HG02623 (cell line): ENCODE measurements around the gene SCN3B.
A peak's percentile ranks its signal among the peaks of the same experiment; 100 is the strongest.

Experiments
- ATAC-seq: cut with Tn5 transposase; IDR thresholded peaks from one replicate; pipeline ENCODE4 v1.9.1; 2021; ENCODE audit warnings: moderate library complexity; ENCODE audit not compliant: unreplicated experiment

The SCN3B gene

DNA sequence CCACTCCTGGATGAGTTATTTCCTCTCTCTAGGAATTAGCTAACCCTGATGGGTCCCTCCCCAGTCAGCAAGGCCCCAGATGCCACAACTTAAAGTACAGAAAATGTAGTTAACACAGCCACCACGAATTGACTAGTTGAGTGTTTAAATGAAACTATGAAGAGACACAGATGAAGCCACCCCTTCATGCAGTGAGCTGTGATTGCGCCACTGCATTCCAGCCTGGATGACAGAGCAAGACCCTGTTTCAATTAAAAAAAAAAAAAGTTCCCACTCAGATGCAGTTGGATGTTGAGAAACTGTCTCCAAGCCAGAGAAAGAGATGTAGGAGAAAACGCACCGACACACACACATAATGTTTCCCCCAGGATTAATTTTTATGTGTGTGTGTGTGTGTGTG lies 53.3 kb downstream of the SCN3B start:
- no peak for ATAC-seq

DNA sequence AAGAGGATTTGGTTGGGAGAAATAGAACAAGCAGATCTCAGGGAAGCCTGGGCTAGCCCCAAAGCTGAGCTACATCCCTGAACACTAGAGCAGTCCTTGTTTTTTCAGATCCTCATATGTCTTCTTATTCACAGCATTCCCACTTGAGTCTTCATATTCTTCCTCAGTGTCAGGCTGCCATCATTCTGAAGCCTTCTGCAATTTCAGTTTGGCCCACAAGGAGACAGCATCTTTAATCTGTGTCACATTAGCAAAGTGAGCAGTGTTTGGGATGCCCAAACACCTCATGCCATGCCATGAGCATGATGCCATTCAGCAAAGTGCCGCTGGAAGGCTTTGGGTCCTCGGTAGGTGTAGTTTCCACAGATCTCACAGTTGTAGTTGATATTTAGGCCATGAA lies 56.6 kb downstream of the SCN3B start:
- no peak for ATAC-seq

DNA sequence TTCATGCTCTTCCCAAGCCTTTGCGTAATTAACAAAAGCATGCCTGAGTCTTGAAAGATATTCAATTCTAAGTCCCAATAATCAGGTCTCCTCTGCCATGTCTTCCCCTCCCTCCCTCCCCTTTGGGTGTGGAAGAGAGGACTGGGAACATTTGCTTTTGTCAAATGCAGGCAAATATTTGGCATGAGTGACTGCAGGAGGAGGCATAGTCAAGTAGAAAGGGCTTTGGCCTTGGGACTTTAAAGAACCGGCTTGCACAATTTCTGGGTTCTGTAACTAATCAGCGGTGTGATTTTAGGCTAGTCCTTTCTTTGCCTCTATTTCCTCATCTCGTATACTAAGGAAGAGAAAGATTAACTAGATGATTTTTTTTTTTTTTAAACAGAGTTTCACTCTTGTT lies 59.5 kb downstream of the SCN3B start:
- no peak for ATAC-seq

DNA sequence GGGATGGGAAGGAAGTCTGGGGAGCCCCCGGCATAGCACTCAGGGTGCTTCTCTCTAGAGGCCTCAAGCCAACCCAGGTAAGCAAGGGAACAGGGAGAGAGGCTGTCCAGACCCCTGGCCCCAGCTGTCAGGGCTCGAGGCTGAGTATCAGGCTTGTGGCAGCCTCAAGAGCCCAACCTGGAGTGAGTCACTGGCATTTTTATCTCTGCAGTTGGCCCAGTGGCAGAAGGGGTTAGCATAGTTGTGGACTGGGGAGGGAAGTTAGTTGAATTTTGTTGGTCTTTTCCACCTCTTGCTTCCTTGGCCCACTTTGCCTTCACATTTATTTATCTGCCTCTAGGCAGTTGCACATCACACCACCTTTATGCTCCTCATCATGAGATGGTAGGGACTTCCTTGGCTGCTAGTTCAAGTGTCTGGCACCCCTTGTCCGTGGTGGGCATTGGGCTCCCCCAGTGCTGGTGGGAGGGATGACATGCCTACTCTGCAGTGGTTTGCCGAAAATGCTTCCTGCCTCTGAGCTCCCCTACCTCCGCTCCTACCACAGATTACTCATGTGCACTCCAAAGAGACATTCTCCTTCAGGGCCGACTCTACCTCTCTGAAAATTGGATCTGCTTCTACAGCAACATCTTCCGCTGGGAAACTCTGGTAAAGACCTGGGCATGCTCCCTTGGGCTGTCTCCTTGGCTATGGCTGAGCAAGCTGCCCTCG lies 60.1 kb downstream of the SCN3B start:
- no peak for ATAC-seq

DNA sequence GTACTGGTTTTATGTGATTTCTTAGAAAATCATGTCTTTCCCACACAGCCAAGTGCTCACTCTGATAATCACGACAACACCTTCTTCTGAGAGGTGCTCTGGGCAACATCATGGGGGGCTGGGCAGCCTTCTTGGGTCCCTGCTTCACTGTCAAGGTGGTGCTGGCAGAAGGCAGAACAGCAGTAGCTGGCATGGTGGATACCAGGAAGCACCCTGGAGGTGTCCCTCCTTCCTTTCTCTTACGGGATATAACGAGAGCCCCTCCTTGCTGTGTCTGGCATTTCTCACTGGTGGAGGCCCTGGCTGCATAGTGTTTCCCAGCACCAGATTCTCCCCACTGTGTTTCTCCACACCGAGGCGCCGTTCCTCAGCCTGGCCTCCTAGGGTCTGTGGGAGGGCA lies 60.9 kb downstream of the SCN3B start:
- ATAC-seq: no peak

DNA sequence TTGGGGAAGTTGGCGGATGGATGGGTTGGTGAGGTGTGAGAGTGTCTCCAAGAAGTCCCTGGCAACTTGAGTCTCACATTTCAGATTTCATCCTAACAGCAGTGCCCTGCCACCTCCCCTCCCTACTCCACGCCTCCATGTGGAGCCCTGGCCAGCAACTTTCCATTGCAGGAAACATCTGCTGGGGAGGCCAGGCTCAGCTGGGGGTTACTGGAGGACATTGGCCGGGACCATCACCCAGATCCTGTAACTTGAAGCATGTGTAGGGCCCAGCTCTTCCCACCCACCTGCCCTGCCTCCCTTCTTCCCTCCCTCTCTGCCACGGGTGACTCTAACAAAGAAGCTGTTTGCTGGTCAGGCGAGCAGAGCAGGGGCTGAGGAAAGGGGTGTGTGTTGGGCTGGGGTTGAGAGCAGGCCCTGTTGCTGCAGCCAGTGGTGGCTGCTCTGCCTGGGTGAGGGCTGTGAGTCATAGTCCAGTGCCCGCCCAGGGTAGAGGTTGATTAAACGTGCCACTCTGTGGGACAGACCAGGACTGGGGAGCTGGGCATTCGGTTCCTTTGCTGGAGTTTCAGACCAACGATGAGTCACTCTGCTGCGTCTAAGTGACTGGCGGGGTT lies 64.0 kb downstream of the SCN3B start:
- no peak for ATAC-seq

DNA sequence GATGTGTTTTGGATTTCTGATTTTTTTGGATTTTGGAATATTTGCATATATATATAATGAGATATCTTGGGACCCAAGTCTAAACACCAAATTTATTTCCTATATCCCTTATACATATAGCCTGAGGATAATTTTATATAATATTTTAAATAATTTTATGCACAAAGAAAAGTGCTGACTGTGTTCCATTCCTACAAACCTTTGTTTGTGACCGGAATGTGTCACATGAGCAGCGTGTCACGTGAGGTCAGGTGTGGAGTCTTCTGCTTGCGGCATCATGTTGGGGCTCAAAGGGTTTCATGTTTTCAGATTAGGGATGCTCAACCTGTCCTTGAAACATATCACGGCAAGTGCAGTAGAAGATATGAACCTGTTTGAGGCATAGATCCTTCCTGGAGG lies 65.6 kb downstream of the SCN3B start:
- no peak for ATAC-seq

DNA sequence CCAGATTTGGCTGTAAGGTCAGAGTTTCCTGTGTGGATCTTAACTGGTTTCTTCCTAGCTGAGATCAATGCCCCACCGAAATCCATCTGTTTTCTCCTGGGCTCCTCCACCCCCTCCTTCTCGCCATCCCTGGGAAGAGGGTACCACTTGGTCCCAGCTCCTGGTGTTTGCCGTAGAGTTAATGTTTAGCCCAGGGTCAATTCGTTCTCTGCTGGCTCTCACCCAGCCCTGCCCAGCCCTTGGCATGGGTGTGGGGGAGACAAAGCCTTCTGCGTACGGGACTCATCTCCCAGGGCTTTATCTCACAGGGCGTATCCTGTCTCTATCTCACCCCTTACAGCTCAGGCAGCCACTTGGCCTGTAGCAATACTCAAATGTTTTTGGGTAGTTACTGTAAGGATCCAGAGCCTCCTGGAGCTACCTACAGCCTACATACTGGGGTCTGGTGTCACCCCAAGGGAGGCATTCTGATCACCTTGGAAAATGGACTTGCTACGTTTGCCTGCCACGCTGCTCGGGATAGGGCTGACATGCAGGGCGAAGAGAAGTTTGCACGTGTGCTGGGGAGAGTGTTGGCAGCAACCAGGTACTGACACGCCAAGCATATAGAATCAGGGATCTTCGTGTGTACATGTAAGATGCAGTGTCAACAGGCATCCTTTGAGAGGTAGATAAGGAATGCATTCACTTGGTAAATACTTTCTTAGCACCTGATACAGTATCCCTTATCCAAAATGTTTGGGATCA lies 66.1 kb downstream of the SCN3B start:
- ATAC-seq: no peak

DNA sequence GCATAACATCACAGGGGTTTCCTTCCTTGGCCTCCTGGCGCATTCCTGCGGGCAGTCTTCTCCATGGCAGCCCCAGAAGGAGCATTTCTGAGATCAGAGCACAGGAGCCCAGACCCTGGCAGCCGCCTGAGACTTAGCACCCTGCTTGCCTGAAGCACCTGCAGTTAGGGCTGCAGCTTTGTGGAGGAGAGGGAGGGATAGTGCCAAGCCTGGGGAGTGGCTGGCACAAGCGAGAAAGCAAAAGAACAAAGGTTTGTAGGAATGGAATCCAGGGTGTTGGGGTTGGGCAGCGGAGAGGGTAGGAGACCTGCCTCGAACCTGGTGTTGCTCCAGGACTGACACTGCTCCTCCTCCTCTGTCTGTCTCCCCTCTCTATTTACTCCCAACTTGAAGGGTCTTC lies 66.9 kb downstream of the SCN3B start:
- ATAC-seq: no peak

DNA sequence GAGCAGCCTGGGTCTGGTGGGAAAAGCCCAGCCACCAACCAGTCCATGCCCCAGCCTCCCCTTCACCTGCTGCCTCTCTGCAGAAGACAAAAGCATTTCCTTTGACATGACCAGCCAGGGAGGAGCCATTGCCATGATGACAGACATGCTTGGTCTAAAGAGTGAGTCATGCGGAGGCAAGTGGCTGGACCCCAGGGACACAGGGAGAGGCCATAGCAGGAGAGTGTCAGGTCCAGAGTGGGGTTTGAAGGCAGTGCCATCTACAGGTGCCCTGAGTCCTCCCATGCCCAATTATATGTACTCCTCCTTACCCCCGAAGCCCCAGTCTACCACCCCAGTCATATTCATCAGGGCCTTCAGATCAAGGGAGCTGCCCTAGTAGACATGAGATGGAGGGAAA lies 67.4 kb downstream of the SCN3B start:
- ATAC-seq: no peak

DNA sequence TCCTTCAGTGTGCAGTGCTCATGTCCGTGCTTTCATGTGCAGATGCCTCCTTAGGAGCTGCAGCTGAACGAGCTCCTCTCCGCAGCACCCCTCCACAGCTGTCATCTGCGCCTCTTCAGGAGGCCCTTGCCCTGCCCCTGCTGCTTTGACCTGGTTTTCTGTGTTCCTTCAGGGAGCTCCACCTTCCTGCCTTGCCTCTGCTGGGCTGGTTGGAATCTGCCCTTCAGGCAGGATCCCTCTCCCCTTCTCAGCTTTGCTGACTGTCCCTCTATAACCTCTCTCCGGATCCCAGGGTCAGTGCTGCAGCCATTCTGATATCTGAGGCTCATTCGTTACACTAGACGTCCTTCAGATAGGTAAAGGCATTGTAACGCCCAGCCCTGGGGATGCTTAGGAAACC lies 67.9 kb downstream of the SCN3B start:
- ATAC-seq: no peak

DNA sequence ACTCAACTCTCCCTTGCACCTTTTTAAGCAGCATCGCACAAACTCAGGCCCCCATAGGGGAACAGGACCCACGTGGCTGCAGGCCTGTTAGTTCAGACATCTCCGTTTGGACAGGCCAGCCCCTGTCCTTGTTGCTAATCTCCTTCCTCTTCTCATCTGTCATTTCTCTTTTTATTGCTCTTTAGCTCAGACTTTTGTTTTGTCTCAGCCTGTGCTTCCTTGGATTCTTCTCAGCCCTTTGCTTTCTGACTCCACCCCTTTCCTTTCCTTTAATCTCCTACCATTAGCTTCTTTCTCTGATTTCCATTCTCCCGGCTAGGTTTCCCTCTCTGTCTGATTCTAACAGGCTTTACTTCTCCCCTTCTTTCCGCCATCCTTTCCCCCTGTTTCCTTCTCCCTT lies 68.7 kb downstream of the SCN3B start:
- no peak for ATAC-seq

DNA sequence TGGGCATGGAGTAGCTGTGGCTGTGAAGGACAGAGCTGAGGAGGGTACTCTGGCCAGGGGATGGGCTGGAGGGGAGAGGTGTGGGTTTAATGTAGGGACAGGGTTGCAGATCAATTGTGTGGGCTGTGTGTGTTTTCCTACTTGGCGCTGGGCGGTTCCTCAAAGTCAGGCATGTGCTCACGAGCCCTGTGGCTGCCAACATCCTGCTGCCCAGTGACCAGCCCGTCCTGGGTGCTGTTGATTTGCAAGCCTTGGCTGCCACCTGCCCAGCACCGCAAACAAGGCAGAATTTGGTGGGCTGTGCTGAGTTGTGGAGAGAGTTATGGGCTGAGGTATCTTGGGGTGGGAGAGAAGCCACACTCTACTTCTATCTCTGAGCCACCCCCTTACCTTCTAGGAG lies 69.2 kb downstream of the SCN3B start:
- ATAC-seq: no peak

DNA sequence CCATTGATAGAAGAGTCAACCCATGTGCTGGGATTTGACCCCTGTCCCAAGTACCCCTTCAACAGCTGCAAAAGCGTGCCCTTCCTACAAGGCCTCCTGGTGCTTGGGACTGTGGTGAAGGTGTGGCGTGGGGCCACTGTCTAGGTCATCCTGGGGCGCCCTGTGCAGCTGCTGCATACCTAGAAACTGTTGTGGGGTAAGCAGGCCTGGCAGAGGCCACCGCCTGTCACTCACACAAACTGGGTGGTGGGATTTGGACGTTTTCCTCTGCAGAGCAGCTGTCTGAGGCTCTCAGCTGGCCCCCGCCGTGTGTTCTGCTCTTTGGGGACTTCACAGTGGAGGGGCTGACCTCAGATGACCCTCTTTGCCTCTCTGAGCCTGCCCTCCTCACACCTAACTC lies 69.7 kb downstream of the SCN3B start:
- no peak for ATAC-seq

DNA sequence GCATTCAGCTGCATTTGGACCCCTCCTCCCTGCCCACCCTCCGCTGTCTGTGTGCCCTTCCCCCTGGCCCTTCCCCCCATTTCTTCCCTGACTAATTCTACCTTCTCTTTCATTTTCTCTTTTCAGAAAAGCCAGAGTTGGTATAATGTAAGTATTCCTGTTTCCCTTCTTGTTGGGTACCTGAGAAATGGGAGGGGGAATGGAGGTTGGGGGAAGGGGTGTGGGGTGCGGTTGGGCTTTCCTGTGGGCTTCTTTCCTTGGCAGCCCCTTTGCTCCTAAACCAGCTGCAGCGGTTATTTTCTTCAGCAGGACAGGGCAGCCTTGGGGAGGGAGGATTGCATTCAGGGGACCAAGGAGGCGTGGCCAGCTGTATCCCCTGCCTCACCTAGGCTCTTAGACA lies 70.2 kb downstream of the SCN3B start:
- ATAC-seq: no peak

DNA sequence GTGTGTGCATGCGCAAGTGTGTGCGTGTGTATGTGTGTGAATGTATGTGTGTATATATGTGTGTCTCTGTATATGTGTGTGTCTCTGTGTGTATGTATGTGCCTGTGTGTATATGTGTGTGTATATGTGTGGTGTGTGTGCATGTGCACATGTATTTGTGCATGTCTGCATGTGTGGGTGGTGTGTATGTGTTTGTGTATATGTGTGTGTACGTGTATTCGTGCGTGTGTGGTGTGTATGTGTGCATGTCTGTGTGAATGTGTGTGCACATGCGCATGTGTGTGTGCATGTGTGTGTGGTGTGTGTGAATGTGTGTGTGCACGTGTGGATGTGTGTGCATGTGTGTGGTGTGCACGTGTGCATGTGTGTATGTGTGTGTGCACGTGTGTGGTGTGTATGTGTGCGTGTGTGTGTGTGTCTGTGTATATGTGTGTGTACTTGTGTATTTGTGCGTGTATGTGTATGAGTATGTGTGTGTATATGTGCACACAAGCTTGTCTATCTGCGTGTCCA lies 71.4 kb downstream of the SCN3B start:
- ATAC-seq: no peak

DNA sequence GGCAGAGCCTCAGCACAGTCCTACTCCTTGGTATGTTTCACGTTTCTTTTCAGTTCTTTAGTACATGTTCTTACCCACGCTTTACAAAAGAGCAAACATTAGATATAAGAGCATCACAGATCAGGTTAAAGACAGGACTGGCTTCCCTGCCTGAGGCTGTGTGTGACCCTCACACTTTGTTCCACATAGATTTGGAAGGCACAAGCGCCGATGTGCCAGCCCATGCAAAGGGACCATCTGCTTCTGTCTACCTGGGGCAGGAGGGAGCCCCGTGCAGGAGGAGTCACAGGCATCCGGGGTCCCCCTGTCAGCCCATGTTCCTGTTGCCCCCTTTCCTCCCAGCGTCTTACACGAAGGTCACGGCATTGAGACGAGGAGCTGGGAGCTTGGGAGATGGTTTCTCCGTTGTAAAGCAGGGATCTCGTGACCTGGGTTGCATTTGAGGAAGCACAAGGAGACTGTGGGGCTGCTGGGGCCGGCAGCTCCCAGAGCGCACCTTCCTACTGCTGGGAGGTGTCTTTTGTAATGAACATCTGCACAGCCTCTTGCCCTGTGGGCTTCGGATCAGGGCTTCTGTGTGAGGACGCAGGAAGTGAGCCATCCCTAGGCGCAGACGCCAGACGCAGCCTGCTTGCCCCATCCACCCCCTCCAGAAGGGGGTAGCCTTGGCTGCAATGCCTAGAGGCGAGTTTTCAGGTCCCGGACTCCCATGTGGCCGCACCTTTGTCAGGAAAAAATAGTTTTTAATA lies 72.6 kb downstream of the SCN3B start:
- no peak for ATAC-seq

DNA sequence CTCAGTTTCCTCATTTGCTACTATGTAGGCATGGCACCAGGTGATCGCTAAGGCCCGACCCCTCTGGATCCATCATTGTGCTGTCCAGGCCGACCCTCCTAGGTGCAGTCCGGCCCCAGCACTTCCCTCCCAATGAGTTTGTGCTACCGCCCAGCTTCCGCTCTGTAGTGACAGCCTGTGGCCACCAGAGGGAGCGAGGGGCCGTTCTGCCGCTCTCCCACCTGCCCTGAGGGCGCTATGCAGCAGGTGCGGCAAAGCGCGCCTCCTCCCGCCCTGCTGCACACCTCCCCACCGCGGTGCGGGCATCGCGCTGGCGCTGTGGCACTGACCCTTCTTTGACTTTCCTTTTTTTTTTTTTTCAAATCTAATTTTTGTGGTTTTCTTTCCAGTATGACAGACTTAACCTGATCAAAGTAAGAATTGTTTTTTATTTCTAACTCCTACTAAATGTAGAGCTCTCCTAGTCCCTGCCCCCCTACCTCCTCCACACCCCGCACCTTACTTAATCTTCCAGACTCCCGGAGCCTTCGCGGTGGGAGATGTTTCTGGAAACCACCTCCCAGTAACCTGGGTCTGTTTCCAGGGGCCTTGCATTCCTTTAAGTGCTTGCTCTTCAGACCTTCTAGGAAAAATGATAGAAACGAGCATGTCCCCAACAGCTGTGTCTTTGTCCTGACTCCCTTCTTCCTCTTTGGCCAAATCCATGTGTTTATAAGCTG lies 73.7 kb downstream of the SCN3B start:
- peak; percentile 75 for ATAC-seq

DNA sequence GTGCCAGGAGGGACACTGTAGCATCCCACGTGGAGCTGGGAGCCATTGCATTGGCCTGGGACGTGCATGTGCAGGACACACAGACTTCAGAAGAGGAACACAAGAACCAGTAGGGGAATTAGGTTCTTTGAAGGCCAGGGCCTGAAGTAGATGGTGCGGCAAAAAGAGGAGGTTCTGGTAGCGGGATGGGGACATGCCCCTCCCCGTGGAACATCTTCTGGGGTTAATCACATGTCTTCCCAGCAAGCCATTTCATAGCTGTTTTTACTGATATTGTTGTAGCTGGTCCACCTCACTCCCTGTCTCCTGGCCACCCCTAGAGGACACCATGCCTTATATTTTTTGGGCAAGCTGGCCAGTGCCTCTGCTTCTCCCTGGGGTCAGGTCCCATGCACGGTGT lies 74.3 kb downstream of the SCN3B start:
- no peak for ATAC-seq

DNA sequence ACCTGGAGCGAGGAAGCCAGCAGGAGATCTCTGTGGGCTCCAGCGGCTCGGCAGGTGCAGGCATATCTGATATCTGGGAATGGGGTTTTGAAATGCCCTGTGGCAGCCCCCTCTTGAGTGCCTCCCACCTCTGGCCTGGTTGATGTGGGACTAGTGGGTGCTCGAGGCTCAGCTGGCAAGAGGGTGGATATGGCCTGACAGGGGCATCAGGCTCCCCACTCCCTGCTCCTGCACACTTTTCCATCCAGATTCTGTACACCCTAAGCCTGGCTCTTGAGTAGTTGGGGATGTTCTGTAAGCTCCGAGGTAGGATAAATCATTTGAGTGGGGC lies 75.0 kb downstream of the SCN3B start:
- no peak for ATAC-seq
